GM15510 (cell line): ENCODE results near the gene SEMA4D.

Experiments used
- POLR2A ChIP-seq: IDR thresholded peaks from 3 replicates; pipeline ENCODE4 v1.6.1; 2011; ENCODE audit warnings: borderline replicate concordance; ENCODE audit not compliant: insufficient read length; ENCODE audit errors: extremely low read depth

SEMA4D gene

DNA sequence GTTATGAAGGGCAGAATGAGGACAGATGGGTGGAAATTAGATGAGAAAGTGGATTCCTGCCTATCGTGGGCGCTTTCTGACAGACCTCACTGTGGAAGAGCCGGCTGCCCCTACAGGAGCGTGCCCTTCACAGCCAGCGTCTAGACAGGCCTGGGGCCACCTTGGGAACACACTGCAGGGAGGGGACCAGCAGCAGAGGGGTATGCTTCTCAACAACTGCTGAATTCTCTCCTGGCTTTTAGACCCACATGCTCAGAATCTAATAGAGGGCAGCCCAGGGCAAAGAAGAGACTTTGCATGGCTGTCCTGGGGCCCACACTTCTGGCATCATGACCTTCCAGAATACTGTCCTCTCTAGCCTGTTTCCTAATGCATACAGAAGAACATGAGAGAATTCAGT lies 2.1 kb upstream of the SEMA4D start:
- TF ChIP-seq POLR2A, result no peak

- TF ChIP-seq POLR2A, result no peak
Observed at GRCh38 chr9:89498852-89499480, 1.1 kb upstream of the SEMA4D start.

- no peak for TF ChIP-seq POLR2A
Observed at GRCh38 chr9:89497257-89497963, 503 bp downstream of the SEMA4D start.

GRCh38 chr9:89496645-89497256 lies 1.2 kb downstream of the SEMA4D start:
- TF ChIP-seq POLR2A, result no peak

DNA sequence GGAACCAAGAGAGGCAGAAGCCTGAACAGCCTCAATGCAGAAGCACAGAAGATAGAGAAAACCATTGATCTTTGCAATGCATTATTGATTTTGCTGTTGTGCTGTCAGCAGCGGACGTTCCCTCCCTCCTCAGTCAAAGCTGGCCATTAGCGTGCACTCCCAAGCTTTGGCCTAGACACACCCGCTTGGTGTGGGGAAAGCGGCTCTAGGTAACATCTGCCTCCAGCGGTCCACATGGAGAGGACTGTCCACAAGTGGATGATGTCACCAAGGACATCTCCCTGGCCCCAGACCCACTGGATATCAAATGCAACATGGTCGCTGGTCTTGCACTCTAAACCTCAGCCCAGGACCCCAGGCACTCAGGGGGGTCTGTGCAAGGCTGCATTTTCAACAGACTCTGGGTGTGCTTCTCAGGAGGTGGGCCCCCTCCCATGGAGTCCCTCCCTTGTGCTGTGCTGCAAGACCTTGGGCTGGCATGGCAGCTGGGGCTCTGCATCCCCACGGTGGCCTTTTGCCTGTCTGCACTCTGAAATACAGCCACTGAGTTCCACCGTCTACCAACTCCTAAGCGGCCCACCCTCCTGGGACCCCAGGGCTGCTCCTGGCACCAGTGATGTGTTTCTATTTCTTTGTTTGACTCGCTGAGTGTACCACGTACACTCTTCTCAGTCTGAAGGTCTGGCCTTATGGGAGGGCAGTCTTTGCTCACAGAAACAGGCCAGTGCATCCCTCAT lies 1.9 kb downstream of the SEMA4D start:
- TF ChIP-seq POLR2A, result no peak

GRCh38 chr9:89494199-89494598 lies 3.7 kb downstream of the SEMA4D start:
- no peak for TF ChIP-seq POLR2A

DNA sequence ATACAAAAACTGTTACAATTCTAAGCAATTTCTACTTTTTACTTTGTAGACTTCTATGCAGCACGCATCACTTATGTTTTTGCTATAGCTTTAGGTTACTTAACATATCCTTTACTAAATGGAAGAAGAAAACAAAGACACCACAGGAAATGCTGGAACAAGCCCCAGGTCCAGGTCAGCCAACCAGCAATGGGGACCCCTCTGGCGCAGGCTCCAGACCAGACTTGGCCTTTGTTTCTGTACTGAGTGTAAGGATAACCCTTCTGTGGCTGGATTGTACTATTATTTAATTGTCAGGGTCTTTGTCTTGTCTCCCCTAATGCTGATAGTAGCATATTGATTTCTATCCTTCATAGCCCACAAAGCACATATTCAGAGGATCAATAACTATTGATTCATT lies 4.2 kb downstream of the SEMA4D start:
- TF ChIP-seq POLR2A, result no peak

- TF ChIP-seq POLR2A, result no peak
Observed at GRCh38 chr9:89493181-89493580, 4.7 kb downstream of the SEMA4D start.

DNA sequence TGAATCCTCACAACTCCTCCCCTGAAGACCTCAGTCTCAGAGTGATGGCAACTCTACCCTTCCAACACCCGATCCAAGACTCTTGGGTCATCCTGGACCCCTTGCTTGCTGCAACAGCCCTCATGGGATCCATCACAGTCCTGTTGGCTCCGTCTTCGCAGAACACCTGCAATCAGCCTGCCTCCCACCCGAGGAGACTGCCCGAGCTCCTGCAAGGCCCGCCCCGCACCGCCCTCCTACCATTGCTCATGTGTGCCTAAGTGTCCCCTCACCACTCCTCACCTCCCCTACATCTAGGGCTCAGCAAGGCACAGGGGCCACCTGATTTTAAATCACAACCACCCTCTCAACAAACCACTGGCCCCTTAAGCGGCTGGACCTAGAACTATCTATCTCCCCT lies 5.3 kb downstream of the SEMA4D start:
- TF ChIP-seq POLR2A, result no peak

- TF ChIP-seq POLR2A, result no peak
Observed at GRCh38 chr9:89491694-89492093, 6.2 kb downstream of the SEMA4D start.

GRCh38 chr9:89489548-89490530 lies 8.1 kb downstream of the SEMA4D start:
- no peak for TF ChIP-seq POLR2A

GRCh38 chr9:89488936-89489335 lies 9.0 kb downstream of the SEMA4D start:
- no peak for TF ChIP-seq POLR2A

GRCh38 chr9:89488131-89488530 lies 9.8 kb downstream of the SEMA4D start:
- TF ChIP-seq POLR2A, result no peak

GRCh38 chr9:89486681-89487080 lies 11.2 kb downstream of the SEMA4D start:
- TF ChIP-seq POLR2A, result no peak
